Epidermal melanocyte (primary cell): ENCODE data around the gene BTAF1.
"Not testable (repeated sequence)": the region's sequence is repeated elsewhere in the genome, so short reads cannot be mapped to it uniquely, and the experiment has no call there.

Experiments
- DNase-seq: peaks from one replicate; pipeline ENCODE4 v3.0.0; 2011; ENCODE audit warnings: low spot score; ENCODE audit not compliant: insufficient read length

BTAF1 gene

DNA sequence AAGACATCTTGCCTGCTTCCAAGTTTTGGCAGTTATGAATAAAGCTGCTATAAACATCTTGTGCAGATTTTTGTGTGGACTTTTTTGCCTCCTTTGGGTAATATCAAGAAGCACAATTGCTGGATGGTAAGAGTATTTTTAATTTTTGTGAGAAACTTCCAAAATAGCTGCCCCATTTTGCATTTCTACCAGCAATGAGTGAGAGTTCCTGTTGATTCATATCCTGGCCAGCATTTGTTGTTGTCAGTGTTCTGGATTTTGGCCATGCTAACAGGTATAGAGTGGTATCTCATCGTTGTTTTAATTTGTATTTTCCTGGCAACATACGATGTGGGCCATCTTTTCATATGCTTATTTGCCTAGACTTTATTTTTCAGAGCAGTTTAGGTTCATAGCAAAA lies 53.9 kb downstream of the BTAF1 start:
- no peak for DNase-seq

DNA sequence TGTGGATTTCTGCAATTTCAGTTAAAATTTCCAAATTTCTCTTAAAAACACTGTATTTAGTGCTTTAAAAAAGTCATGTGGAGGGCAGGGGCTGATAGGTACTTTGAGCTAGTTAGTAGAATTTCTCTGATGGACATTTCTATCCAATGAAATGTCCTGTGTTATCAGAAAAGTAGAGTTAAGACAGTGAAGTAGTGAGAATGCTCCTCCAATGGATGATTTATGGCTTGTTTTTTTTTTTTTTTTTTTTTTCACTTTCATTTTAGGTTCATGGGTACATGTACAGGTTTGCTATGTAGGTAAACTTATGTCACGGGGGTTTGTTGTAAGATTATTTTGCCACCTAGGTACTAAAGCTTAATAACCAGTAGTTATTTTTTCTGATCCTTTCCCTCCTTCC lies 55.0 kb downstream of the BTAF1 start:
- DNase-seq = no peak

DNA sequence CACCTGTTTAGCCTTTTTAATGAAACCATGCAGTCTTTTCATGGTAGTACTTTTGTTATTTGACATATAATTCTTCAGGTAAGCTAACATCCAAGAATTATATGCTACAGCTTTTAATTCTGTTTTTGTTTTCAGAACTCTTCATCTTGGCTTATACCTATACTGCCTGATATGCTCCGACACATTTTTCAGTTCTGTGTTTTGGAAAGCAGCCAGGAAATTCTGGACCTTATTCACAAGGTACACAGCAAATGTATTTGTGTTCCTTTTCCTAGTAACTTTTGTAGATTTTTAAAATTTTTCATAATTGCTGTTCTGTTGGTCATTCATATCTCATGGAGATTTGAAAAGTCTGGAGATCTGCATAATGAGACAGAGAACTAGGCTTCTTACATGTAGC lies 56.7 kb downstream of the BTAF1 start:
- no peak for DNase-seq

DNA sequence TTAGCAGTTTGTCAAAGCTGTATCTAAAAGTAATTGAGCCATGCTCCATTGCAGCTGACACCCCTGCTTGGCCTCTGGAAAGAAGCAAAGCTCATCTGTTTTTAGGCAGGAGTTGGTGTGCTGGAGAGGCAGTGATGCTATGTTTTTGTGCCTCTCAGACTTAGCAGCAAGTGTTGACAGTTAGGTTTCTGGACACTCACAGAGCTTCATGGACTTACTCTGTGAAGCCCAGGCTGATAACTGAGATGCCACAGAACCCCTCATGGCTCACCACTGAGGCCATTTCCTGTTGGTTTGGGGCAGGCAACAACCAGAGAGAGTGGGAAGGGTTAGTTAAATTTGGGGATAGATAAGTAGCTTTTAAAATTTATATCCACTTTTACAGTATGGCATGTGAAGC lies 59.8 kb downstream of the BTAF1 start:
- DNase-seq = no peak

DNA sequence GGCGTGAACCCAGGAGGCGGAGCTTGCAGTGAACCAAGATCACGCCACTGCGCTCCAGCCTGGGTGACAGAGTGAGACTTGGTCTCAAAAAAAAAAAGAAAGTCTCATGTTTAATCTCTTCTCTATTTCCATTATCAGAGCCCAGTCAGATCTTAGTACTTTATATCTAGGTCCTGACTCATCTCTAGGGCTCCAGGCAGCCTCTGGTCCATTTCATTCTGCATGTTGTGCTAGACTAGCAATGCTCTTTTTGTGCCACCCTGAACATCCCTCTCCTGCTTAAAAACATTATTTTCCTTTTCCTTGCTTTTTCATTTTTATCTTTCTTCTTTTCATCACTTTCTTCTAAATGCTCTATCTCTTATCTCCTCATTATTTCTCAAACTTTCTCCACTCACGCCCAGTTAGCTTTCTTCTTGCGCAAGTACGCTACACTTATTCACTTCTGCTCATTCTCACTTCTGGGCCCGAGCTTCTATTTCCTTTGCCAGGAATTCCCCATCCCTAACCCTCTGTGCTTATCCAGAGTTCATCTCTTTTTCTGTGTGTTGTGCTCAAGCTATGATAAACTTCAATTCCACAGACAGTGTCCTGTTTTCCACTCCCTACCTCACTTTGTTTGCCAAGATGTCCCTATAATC lies 63.9 kb downstream of the BTAF1 start:
- DNase-seq = no peak

DNA sequence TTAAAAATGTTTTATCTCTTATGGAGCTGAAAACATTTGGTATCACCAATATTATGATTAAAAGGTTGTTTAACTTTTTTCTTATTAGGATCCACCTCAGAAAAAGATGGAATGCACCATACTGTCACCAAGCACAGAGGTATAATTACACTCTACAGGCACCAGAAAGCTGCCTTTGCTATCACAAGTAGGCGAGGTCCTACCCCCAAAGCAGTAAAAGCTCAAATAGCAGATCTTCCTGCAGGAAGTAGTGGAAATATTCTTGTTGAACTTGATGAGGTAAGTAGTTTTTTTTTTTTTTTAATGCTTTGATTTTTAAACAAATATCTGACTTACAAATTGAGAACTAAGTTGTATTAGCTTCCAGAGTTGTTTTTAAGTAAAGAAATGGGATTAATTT lies 68.5 kb downstream of the BTAF1 start:
- no peak for DNase-seq

DNA sequence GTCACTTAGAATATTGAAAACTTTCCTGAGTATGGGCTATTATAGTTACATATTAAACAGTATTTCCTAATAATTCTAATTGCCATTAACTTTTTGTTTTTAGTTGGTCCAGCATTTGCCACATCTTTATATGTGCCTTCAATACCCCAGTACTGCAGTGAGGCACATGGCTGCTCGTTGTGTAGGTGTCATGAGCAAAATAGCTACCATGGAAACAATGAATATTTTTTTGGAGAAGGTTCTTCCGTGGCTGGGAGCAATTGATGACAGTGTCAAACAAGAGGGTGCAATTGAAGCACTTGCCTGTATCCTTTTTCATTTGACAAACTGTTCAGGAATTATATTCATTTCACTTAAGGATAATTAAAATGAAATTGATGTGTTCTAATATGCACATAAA lies 72.7 kb downstream of the BTAF1 start:
- no peak for DNase-seq

DNA sequence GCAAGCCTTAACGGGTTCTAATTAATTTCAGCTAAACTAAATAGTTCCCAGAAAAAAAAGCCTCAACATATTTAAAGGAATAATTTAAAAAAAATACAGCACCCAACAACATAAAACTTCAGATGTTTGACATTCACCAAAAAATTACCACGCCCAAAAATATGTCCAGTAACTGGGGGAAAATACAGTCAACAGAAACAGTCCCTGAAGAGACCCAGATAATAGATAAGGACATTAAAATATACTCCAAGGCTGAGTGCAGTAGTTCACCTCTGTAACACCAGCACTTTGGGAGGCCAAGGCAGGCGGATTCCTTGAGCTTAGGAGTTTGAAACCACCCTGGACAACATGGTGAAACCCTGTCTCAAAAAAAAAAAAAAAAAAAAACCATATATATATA lies 78.0 kb downstream of the BTAF1 start:
- no peak for DNase-seq

DNA sequence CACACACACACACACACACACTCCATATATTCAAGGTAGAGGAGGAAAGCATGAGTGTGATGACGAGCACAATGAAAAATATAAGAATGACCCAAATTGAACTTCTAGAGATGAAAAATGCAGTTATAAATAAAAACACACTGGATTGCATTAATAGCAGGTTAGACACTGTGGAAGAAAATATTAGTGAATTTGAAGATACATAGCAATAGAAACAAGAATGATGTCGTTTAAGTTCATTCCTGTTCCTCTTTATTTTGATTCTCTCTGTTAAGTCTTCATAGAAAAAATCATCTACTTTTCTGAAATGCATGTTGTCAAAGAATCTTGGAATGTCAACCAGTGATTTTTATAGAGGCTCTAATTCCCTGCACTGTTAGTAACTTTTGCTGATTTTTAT lies 78.4 kb downstream of the BTAF1 start:
- DNase-seq = no peak

DNA sequence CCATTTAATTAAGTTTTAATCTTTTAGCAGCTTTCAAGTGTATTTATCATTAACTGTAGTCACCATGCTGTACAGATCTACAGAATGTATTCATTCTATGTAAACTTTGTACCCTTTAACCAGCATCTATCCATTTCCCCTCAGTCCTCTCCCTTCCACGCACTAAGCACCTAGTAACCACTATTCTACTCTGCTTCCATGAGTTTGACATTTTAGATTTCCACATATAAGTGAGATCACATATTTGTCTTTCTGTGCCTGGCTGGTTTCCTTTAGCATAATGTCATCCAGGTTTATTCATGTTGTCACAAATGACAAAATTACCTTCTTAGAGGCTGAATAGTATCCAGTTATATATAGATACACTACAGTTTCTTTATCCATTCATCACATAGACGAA lies 79.7 kb downstream of the BTAF1 start:
- no peak for DNase-seq

DNA sequence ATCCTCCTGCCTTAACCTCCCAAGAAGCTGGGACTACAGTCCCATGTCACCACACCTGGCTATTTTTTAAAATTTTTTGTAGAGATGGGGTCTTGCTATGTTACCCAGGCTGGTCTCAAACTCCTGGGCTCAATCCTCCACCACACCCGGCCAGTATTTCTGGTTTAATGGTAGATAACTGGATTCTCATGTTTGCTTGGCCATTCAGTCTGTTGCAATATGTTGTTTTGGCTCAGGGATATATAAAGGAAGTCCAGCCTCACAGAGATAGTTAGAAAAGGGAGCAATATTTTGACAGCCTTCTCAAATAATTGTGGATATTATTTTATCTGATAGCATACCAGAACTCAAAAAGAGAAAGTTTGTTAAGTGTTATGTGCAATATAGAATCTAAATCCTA lies 82.4 kb downstream of the BTAF1 start:
- no peak for DNase-seq

DNA sequence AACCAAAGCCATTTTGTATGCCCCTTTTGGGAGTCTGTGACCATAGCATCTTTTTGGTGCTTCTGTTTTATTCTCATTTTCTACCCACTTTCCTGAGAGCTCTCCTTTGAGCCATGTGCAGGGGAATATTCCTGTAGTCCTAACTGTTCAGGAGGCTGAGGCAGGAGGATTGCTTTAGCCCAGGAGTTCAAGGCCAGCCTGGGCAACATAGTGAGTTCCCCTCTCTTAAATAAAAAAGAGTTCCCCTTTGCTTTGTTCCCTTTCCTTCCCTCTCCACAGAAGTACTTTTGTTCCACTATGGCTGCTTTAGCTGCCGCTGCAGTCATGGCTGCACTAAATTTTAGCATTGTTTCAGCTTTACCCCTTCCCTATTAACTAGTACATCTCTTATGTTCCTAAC lies 85.9 kb downstream of the BTAF1 start:
- no peak for DNase-seq

DNA sequence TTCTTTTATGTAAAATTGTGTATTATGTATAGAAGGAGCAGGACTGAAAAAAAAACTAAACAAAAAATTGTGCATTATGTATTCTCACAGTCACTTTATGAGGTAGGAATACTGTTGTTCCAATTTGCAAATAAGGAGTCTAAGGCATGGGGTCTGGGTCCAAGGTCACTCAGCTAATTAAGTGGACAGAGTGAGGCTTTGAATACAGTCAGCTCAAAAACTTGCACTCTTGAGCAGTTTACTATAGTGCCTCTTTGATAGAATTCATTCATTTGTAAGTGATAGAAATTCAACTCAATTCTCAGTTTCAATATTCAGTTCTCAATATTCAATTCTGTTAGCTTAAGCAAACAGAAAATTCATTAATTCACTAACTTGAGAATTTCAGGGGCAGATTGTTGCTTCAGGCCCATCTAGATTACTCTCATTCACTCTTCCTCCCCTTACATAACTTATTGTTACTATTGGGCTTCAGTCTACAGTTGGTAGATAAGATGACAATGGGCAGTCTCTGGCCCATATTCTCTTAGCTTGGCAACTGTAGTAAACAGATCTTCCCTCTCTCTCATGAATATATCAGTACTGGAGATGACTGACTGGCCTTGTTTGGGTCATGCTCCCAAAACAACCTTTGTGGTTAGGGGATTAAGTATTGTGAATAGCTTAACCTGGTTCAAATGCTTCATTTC lies 86.6 kb downstream of the BTAF1 start:
- DNase-seq = no peak

DNA sequence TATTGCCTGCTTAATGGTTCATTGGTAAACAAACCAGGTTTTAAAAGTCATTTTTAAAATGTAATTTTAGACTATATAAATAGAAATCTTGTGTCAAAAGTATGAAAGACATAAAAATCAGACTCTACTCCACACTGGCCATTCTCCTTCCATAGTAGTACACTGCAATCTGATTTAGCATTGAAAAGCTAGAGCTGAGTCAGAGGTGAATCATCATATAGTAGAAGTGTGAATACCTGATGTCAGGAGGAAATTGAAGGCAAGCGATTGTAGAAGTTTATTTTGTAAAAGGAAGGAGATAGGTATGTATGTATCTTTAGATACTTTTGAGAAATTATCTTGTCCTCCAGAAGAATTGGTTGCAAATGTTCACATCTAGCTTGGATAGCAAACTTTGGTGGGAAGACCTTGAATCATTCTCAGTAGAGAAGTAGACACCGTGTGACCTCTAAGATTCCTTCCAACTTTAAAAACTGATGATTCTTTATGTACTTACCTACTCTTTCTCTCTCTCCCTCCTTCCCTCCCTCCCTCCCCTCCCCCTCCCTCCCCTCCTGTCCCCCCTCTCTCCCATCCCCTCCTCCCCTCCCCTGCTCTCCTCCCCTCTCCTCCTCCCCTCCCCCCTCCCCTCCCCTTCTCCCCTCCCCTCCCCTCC lies 88.1 kb downstream of the BTAF1 start:
- DNase-seq = no peak

DNA sequence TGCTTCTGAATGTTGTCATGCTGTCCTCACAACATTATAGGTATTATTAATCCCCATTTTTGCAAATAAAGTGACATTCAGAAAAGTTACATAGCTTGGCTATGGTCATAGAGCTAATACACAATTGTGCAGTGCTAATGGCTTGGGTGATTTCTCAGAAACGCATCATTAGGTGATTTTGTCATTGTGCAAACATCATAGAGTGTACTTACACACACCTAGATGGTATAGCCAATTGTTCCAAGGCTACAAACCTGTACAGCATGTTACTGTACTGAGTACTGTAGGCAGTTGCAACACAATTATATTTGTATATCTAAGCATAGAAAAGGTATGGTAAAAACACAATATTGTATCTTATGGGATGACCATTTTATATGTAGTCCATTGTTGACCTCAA lies 91.0 kb downstream of the BTAF1 start:
- no peak for DNase-seq

DNA sequence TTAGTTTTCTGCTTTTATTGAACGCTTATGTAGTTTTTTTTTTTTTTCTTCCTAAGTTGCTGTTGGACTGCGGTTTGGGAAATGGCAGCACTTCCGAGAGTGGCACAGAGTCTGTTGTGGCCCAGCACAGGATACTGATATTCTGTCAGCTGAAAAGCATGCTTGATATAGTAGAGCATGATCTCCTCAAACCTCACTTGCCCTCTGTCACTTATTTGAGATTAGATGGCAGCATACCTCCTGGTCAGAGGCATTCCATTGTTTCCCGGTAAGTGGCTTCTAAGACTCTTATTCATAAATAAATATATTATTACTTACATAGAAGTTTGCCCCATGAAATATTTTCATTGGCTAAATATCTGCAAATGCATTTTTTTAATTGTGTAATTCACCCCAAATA lies 101.1 kb downstream of the BTAF1 start:
- DNase-seq = no peak

DNA sequence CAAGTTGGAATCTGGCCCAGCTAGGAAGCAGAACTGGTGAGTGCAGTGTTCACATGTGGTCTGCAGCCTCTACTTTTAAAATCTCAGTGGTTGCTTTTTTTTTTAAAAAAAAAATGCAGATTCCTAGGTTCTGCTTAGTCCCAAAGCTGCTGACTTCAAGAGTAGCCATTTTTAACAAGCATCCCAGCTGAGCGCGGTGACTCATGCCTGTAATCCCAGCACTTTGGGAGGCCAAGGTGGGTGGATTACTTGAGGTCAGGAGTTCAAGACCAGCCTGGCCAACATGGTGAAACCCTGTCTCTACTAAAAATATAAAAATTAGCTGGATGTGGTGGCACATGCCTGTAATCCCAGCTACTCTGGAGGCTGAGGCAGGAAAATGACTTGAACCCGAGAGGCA lies 101.8 kb downstream of the BTAF1 start:
- DNase-seq = not testable (repeated sequence)

DNA sequence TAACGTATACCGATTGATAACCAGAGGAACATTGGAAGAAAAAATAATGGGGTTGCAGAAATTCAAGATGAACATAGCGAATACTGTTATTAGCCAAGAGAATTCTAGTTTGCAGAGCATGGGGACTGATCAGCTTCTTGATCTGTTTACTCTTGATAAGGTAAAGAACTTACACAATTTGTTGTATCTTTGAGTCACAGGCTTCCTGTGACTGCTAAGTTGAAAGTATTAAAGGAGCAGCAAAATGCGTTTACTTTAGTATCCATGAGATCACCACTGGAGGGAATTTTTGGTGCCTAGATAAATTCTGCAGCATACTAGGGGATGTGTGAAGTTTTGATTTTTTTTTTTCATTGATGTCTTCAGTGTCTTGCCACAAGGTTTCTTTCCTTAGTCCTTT lies 103.6 kb downstream of the BTAF1 start:
- DNase-seq = no peak

DNA sequence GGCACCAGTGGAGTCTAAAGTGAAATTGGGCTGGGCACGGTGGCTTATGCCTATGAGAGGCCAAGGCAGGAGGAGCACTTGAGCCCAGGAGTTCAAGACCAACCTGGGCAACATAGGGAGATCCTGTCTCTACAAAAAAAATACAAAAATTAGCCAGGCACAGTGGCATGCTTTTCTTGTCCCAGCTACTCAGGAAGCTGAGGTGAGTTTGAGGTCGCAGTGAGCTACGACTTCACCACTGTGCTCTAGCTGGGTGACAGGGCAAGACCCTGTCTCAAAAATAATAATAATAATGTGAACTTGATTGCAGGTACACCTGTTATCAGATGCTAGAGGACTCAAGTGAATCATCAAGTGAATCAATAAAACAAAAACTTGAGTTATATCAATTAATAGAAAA lies 108.0 kb downstream of the BTAF1 start:
- no peak for DNase-seq

DNA sequence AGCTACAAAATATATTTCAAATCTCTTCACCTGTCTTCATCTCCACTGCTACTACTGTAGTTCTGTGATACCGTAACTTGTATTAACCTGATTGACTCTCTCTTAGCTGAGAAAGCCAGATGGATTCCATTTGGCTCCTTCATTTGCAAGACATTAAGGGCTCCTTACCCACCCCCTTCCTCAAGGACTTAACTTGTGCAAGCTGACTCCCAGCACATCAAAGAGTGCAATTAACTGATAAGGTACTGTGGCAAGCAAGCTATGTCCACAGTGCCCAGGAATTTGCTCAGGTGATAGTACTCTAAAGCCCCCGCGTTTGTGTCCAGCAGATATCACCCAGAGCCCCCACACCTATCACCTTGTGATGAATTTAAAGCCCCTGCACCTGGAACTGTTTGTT lies 109.5 kb downstream of the BTAF1 start:
- not testable (repeated sequence) for DNase-seq

DNA sequence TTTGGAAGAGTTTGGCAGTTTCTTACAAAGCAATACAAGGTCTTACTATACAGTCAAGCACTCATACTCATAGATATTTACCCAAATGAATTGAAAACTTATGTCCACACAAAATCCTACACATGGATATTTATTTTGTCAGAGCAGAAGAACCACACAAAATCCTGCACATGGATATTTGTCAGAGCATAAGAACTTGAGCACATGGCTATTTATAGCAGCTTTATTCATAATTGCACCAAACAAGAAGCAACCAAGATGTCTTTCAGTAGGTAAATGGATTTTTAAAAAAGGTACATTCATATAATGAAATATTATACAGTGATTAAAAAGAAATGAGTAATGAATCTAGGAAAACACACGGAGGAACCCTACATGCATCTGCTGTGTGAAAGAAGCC lies 115.4 kb downstream of the BTAF1 start:
- DNase-seq = no peak

DNA sequence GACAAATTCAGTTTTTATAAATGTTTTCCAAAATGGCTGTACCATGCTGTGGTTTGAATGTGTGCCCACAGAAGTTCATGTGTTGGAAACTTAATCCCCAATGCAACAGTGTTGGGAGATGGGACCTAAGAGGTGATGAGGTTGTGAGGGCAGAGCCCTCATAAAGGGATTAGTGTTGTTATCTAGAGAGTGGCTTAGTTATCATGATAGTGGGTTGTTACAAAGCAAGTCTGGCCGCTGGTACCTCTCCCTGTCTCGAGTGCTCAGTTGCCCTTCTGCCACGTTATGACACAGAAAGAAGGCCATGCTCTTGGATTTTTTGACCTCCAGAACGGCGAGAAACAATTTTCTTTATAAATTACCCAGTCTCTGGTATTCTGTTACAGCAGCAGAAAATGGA lies 119.0 kb downstream of the BTAF1 start:
- DNase-seq = no peak

DNA sequence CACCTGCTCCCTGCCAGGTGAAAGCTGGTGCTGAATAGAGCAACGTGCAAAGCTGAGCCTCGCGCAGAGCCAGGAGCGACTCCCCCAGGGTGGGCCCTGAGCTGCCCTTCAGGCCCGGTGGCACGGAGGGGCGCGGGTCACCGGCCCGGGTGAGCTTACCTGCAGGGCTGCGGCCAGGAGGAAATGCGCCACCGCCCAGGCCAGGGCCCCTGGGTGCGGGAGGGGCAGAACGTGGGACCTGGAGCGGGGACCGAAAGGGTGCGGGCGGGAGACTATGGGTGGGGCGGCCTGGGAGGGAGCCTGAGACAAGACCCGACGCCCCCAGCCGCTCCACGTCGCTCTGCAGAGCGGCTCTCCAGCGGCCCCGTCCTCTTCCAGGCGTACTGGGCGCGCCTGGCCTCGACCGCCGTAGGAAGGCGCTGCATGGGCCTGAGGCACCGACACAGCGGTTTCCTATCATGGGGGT lies 122.1 kb downstream of the BTAF1 start:
- DNase-seq = no peak
